ENCODE data around the gene C3orf18. TPM values are rescaled to one million over a fixed set of nuclear protein-coding genes. Genes with fewer than 3 reads are reported as not detected.

The C3orf18 gene
- polyA plus RNA-seq, 1 of the 3 experiments (the other 2 are of a cell fraction): 19.7 TPM

DNA sequence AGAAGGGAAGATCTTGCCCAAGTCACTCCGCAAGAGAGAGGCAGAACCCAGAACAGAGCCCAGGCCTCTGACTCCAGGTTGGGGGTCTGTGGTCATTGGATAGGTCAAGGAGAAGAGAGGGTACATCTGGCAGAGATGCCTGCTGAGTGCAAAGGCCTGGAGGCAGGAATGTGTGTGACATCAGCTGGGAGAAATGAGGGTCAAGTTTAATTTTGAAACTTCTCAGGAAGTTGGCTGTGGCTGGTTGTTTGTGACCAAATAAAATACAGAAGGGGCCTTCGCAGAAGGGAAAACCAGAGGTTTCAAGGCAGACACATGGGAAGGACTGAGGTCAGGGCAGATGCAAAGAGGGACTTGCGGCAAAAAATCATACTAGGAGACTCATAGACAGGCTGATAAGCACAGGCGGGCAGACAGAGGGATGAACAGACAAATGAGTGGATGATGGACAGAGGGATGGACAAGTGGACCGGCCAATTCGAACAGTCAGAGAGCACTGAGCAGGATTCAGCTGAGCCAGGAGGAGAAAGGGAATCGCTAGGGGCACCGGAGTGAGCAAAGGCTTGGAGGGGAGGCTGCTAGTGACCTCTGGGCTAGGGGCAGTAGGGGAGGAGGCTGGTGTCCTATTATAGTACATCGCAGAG, 35.4 kb downstream of the C3orf18 start:
- Histone ChIP-seq H2AFZ (ENCODE audit: low read depth) (no peak overlapping the region), H3K36me3 (replicated peaks in 1 of 2; ENCODE audit: control insufficient read depth in 1 of 2, insufficient read depth in 2 of 2, low read length in 1 of 2) (no peaks in the 10 kb centered on the region), H3K27me3 (ENCODE audit: insufficient read depth) (peaks cover 12% of the 10 kb centered on the region), H3K9me2 (no peaks in the 10 kb centered on the region), H3K9me3 (no peaks in the 10 kb centered on the region), H3K9ac (no peak overlapping the region), H3K4me1 (ENCODE audit: control insufficient read depth in 1 of 2, insufficient read depth in 2 of 2, low read depth in 1 of 2, low read length in 1 of 2) (peaks cover 0 to 14% of the 10 kb centered on the region in 2 experiments; a peak in 1 of 4 replicates), H4K20me1 (ENCODE audit: insufficient read depth) (no peaks in the 10 kb centered on the region), H3F3A (replicated peaks; ENCODE audit: insufficient read depth) (no peaks in the 10 kb centered on the region), H3K27ac (ENCODE audit: low read depth in 2 of 2, low read length in 1 of 2) (no peak overlapping the region), H3K79me2 (ENCODE audit: insufficient read depth) (no peaks in the 10 kb centered on the region), H3K4me3 (ENCODE audit: low read depth in 2 of 2, low read length in 1 of 2) (no peak overlapping the region), H3K4me2 (no peak overlapping the region)
- WGBS (ENCODE audit: low lambda C conversion rate): 77% methylated on average over 9 of the region's 9 CpGs
- ChIA-PET POLR2A (interaction anchor here (0.6 kb wide), 1 partner anchor 19 kb away, joined by 4 read pairs; no protein-coding TSS in a partner anchor), CTCF (interaction anchor here (0.6 to 1.5 kb wide), 5 partner anchors 8 to 184 kb away, joined by 3 to 12 read pairs (median 3); no protein-coding TSS in a partner anchor)
- TF ChIP-seq, protein P1, sequence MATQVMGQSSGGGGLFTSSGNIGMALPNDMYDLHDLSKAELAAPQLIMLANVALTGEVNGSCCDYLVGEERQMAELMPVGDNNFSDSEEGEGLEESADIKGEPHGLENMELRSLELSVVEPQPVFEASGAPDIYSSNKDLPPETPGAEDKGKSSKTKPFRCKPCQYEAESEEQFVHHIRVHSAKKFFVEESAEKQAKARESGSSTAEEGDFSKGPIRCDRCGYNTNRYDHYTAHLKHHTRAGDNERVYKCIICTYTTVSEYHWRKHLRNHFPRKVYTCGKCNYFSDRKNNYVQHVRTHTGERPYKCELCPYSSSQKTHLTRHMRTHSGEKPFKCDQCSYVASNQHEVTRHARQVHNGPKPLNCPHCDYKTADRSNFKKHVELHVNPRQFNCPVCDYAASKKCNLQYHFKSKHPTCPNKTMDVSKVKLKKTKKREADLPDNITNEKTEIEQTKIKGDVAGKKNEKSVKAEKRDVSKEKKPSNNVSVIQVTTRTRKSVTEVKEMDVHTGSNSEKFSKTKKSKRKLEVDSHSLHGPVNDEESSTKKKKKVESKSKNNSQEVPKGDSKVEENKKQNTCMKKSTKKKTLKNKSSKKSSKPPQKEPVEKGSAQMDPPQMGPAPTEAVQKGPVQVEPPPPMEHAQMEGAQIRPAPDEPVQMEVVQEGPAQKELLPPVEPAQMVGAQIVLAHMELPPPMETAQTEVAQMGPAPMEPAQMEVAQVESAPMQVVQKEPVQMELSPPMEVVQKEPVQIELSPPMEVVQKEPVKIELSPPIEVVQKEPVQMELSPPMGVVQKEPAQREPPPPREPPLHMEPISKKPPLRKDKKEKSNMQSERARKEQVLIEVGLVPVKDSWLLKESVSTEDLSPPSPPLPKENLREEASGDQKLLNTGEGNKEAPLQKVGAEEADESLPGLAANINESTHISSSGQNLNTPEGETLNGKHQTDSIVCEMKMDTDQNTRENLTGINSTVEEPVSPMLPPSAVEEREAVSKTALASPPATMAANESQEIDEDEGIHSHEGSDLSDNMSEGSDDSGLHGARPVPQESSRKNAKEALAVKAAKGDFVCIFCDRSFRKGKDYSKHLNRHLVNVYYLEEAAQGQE (IDR thresholded peaks at IDR 0.05; ENCODE audit: low read depth, low read length): no peak
- TF ChIP-seq, protein P2, sequence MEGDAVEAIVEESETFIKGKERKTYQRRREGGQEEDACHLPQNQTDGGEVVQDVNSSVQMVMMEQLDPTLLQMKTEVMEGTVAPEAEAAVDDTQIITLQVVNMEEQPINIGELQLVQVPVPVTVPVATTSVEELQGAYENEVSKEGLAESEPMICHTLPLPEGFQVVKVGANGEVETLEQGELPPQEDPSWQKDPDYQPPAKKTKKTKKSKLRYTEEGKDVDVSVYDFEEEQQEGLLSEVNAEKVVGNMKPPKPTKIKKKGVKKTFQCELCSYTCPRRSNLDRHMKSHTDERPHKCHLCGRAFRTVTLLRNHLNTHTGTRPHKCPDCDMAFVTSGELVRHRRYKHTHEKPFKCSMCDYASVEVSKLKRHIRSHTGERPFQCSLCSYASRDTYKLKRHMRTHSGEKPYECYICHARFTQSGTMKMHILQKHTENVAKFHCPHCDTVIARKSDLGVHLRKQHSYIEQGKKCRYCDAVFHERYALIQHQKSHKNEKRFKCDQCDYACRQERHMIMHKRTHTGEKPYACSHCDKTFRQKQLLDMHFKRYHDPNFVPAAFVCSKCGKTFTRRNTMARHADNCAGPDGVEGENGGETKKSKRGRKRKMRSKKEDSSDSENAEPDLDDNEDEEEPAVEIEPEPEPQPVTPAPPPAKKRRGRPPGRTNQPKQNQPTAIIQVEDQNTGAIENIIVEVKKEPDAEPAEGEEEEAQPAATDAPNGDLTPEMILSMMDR (IDR thresholded peaks at IDR 0.05): no peak
- TF ChIP-seq NRF1 (IDR thresholded peaks at IDR 0.05; ENCODE audit: low read depth, low read length): no peak
- no peak for DNase-seq

- WGBS (ENCODE audit: low lambda C conversion rate): 0% methylated on average over 1 of the region's 4 CpGs
- Histone ChIP-seq H3K4me1 (ENCODE audit: control insufficient read depth in 1 of 2, insufficient read depth in 2 of 2, low read depth in 1 of 2, low read length in 1 of 2) (peaks cover 0 to 16% of the 10 kb centered on the region in 2 experiments; a peak in 1 of 4 replicates), H3K4me2 (no peak overlapping the region), H3K9ac (no peak overlapping the region), H3K9me2 (no peaks in the 10 kb centered on the region), H3K36me3 (replicated peaks in 1 of 2; ENCODE audit: control insufficient read depth in 1 of 2, insufficient read depth in 2 of 2, low read length in 1 of 2) (no peaks in the 10 kb centered on the region), H3F3A (replicated peaks; ENCODE audit: insufficient read depth) (no peaks in the 10 kb centered on the region), H2AFZ (ENCODE audit: low read depth) (no peak overlapping the region), H3K79me2 (ENCODE audit: insufficient read depth) (no peaks in the 10 kb centered on the region), H3K27me3 (ENCODE audit: insufficient read depth) (peaks cover 12% of the 10 kb centered on the region), H3K4me3 (ENCODE audit: low read depth in 2 of 2, low read length in 1 of 2) (no peak overlapping the region), H3K9me3 (no peaks in the 10 kb centered on the region), H3K27ac (ENCODE audit: low read depth in 2 of 2, low read length in 1 of 2) (no peak overlapping the region), H4K20me1 (ENCODE audit: insufficient read depth) (no peaks in the 10 kb centered on the region)
- ChIA-PET POLR2A (no interaction called here), CTCF (interaction anchor here (0.6 to 0.7 kb wide), 2 partner anchors 9 to 21 kb away, joined by 3 read pairs; no protein-coding TSS in a partner anchor)
- no peak for DNase-seq
- TF ChIP-seq CHD2 (IDR thresholded peaks at IDR 0.05; ENCODE audit: low read length, partially characterized antibody): no peak
- TF ChIP-seq, protein P3, sequence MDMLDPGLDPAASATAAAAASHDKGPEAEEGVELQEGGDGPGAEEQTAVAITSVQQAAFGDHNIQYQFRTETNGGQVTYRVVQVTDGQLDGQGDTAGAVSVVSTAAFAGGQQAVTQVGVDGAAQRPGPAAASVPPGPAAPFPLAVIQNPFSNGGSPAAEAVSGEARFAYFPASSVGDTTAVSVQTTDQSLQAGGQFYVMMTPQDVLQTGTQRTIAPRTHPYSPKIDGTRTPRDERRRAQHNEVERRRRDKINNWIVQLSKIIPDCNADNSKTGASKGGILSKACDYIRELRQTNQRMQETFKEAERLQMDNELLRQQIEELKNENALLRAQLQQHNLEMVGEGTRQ (IDR thresholded peaks at IDR 0.05; ENCODE audit: borderline replicate concordance, low read depth, low read length): no peak
- no peak for TF ChIP-seq POLR2AphosphoS5 (IDR thresholded peaks at IDR 0.05; ENCODE audit: low read depth, low read length)
- no peak for TF ChIP-seq RCOR1 (IDR thresholded peaks at IDR 0.05; ENCODE audit: low read length)
- TF ChIP-seq EZH2phosphoT487 (IDR thresholded peaks at IDR 0.05; ENCODE audit: borderline replicate concordance, low read depth): no peak
- no peak for TF ChIP-seq FOSL2 (IDR thresholded peaks at IDR 0.05; ENCODE audit: borderline replicate concordance, low read depth)
- no peak for TF ChIP-seq RXRA (IDR thresholded peaks at IDR 0.05; ENCODE audit: borderline replicate concordance, low read depth)
- no peak for TF ChIP-seq RAD21 (IDR thresholded peaks at IDR 0.05; ENCODE audit: low read length)
- TF ChIP-seq ELF1 (IDR thresholded peaks at IDR 0.05): no peak
Measured at GRCh38 chr3:50531201-50531600, 36.3 kb downstream of the C3orf18 start.
